Caco-2 (cell line): ENCODE measurements around the gene PRR3. TPM values are rescaled to one million over a fixed set of nuclear protein-coding genes. Genes with fewer than 3 reads are reported as not detected.

ENCODE experiments used
- BruUV-seq: library from RNA; stranded (reverse); fragments of 400-500 nt; replicated peaks from 2 replicates; lab custom pipeline; 2021; lab: Mats Ljungman, UMichigan
- CTCF ChIA-PET: fragments of 300-600 bp; sonication (Branson Sonifier 250); formaldehyde crosslinking; loops from one replicate; lab custom pipeline; 2022; ENCODE audit warnings: antibody characterized with exemption; lab: Charles Lee
- POLR2A ChIA-PET: fragments of 300-600 bp; sonication (Branson Sonifier 250); formaldehyde crosslinking; loops from one replicate; lab custom pipeline; 2022; ENCODE audit warnings: antibody characterized with exemption; lab: Charles Lee
- DNase-seq, 2 experiments: peaks; one replicate each; pipeline versions ENCODE4 v3.0.0 to v3.0.0-alpha.2; 2020 to 2022
- H3K27me3 ChIP-seq: replicated peaks from 2 replicates; pipeline ENCODE4 v1.6.0; 2011; ENCODE audit warnings: low read length; ENCODE audit not compliant: control insufficient read depth, insufficient read depth
- H3K36me3 ChIP-seq: 2 replicates; pipeline ENCODE4 v1.5.1; 2011; ENCODE audit warnings: low read length; ENCODE audit not compliant: control insufficient read depth, insufficient read depth
- H3K4me1 ChIP-seq: fragments of 250-450 bp; sonication (Bioruptor Pico); 2 replicates; pipeline ENCODE4 v1.5.1; 2020; ENCODE audit warnings: mild to moderate bottlenecking
- H3K4me3 ChIP-seq: 2 replicates; pipeline ENCODE4 v1.5.1; 2011; ENCODE audit warnings: low read depth, mild to moderate bottlenecking, control low read depth, low read length
- H3K9me3 ChIP-seq: fragments of 250-450 bp; sonication (Bioruptor Pico); 2 replicates; pipeline ENCODE4 v1.5.1; 2020; ENCODE audit warnings: mild to moderate bottlenecking, moderate library complexity
- H3K27ac Mint-ChIP-seq: one replicate; pipeline ENCODE4 v1.8.0; 2022; ENCODE audit warnings: mixed read lengths; ENCODE audit not compliant: unreplicated experiment
- H3K27me3 Mint-ChIP-seq: one replicate; pipeline ENCODE4 v1.8.0; 2022; ENCODE audit warnings: mixed read lengths; ENCODE audit not compliant: insufficient read depth, unreplicated experiment
- H3K36me3 Mint-ChIP-seq: one replicate; pipeline ENCODE4 v1.8.0; 2022; ENCODE audit warnings: mild to moderate bottlenecking, mixed read lengths; ENCODE audit not compliant: insufficient read depth, unreplicated experiment
- H3K4me1 Mint-ChIP-seq: one replicate; pipeline ENCODE4 v1.8.0; 2022; ENCODE audit warnings: low read depth, mixed read lengths; ENCODE audit not compliant: unreplicated experiment
- H3K4me3 Mint-ChIP-seq: one replicate; pipeline ENCODE4 v1.8.0; 2022; ENCODE audit warnings: mild to moderate bottlenecking, moderate library complexity, mixed read lengths; ENCODE audit not compliant: unreplicated experiment
- H3K9me3 Mint-ChIP-seq: one replicate; pipeline ENCODE4 v1.8.0; 2022; ENCODE audit warnings: mixed read lengths; ENCODE audit not compliant: unreplicated experiment
- CTCF ChIP-seq, 2 experiments: fragments of 200-600 bp in 1 of 2; IDR thresholded peaks; 1 replicate in 1 of 2; 2 replicates in 1 of 2; pipeline versions ENCODE4 v1.5.1 to v1.8.0; 2011 to 2022; ENCODE audit warnings: antibody characterized with exemption in 1 of 2, control low read depth in 1 of 2, inconsistent platforms in 1 of 2, low read depth in 1 of 2, low read length in 1 of 2, mild to moderate bottlenecking in 1 of 2, moderate library complexity in 1 of 2; ENCODE audit not compliant: insufficient read depth in 1 of 2, severe bottlenecking in 1 of 2, unreplicated experiment in 1 of 2
- intact Hi-C: fragments of 100-400 bp; cut with micrococcal nuclease; formaldehyde crosslinking; loops from one replicate; pipeline ENCODE4 v1.10.0; 2022; ENCODE audit not compliant: unreplicated experiment
- total RNA-seq: library from RNA; stranded (reverse); gene quantifications from 2 replicates; pipeline ENCODE4 v1.2.3, GENCODE V29; 2022

Gene PRR3
- total RNA-seq, 1 experiment from 2014 or later = 20.3 TPM

DNA sequence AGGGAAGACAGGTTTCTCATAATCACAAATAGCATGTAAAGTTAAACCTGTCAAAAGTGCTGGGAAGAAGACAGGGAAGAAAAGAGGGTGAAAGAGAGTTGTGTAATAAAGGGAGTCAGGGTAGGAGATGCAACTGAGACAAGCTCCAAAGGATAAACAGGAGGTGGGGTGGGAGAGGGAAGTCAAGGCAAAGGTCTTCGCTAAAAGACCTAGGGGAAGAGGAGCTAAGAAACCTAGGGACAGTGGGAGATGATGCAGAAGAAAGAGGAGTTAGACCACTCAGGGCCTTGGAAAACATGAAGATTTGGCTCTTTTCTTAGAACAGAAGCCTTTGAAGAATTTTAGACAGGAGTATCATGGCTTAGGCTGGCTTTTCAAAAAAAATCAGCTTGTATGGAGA is 7.0 kb downstream of the PRR3 start:
- Histone ChIP-seq H3K9me3 (no peaks in the 10 kb centered on the region), H3K4me1 (no peaks in the 10 kb centered on the region), H3K4me3 (no peak overlapping the region), H3K36me3 (no peaks in the 10 kb centered on the region; the same call in 1 of the 2 replicates), H3K27me3 (no peaks in the 10 kb centered on the region)
- no TSS peak for BruUV-seq
- Mint-ChIP-seq H3K9me3 (no peaks in the 10 kb centered on the region), H3K4me3 (no peak overlapping the region), H3K27me3 (no peaks in the 10 kb centered on the region), H3K36me3 (peaks cover 33% of the 10 kb centered on the region), H3K27ac (no peak overlapping the region), H3K4me1 (no peaks in the 10 kb centered on the region)
- no peak for TF ChIP-seq CTCF (IDR thresholded peaks at IDR 0.05; ENCODE audit: insufficient read depth in 1 of 2, low read depth in 1 of 2, low read length in 1 of 2, severe bottlenecking in 1 of 2, unreplicated experiment in 1 of 2)
- CTCF ChIA-PET = no interaction called here
- POLR2A ChIA-PET = no interaction called here
- no peak for DNase-seq
- intact Hi-C loops = no loop called here

DNA sequence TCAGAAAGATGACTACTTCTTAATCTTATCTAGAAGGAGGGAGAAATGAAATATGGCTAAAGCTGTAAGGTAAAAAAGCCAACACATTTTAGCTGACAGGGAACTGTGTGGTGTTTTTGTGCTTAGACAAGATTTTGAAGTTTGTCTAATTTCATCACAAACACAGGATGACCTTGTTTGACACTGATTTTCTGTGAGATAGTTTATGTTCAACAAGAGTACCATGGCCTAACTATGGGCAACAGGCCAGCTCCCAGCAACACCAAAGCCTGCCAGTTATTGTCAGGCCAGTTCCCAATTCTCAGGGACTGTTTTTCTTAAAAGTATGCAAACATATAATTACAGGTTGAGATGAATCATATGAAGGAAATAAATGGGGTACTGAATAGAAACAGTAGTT is 8.7 kb downstream of the PRR3 start:
- DNase-seq = no peak
- BruUV-seq = no TSS peak
- H3K27me3 Mint-ChIP-seq = no peaks in the 10 kb centered on the region
- H3K4me1 Mint-ChIP-seq = peaks cover 8% of the 10 kb centered on the region
- Histone ChIP-seq H3K36me3 (no peaks in the 10 kb centered on the region; the same call in 1 of the 2 replicates), H3K4me1 (peaks cover 5% of the 10 kb centered on the region; the same call in 1 of the 2 replicates), H3K27me3 (no peaks in the 10 kb centered on the region), H3K9me3 (no peaks in the 10 kb centered on the region), H3K4me3 (no peak overlapping the region)
- no peaks in the 10 kb centered on the region for H3K9me3 Mint-ChIP-seq
- no peak for TF ChIP-seq CTCF (IDR thresholded peaks at IDR 0.05; ENCODE audit: insufficient read depth in 1 of 2, low read depth in 1 of 2, low read length in 1 of 2, severe bottlenecking in 1 of 2, unreplicated experiment in 1 of 2)
- CTCF ChIA-PET = no interaction called here
- peaks cover 28% of the 10 kb centered on the region for H3K36me3 Mint-ChIP-seq
- POLR2A ChIA-PET = no interaction called here
- no peak overlapping the region for H3K27ac Mint-ChIP-seq
- intact Hi-C loops = no loop called here
- H3K4me3 Mint-ChIP-seq = no peak overlapping the region

DNA sequence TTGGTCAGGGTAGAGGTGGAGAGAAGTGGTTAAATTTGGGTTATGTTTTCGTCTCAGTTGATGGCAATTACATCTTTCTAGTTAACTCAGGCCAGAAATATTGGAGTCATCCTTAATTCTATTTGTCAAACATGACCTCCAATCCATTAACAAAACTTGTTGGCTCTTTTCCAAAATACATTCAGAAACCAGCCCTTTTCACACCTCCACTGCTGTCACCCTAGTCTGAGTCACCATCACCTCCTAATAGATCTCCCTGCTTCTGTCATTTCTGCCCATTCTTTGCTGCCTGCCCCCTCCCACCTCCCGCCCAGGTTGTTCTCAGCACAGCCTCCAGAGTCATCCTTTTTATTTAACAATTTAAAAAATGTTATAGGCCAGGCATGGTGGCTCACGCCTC is 11.2 kb downstream of the PRR3 start:
- no peak for DNase-seq
- Mint-ChIP-seq H3K4me3 (no peak overlapping the region), H3K9me3 (no peaks in the 10 kb centered on the region), H3K27ac (no peak overlapping the region), H3K27me3 (no peaks in the 10 kb centered on the region), H3K36me3 (peaks cover 26% of the 10 kb centered on the region), H3K4me1 (peaks cover 25% of the 10 kb centered on the region)
- no peak overlapping the region for H3K4me3 ChIP-seq
- no peaks in the 10 kb centered on the region for H3K36me3 ChIP-seq
- no peaks in the 10 kb centered on the region for H3K9me3 ChIP-seq
- no peak for TF ChIP-seq CTCF (IDR thresholded peaks at IDR 0.05; ENCODE audit: insufficient read depth in 1 of 2, low read depth in 1 of 2, low read length in 1 of 2, severe bottlenecking in 1 of 2, unreplicated experiment in 1 of 2)
- no TSS peak for BruUV-seq
- intact Hi-C loops = no loop called here
- H3K27me3 ChIP-seq = no peaks in the 10 kb centered on the region
- CTCF ChIA-PET = no interaction called here
- peaks cover 15% of the 10 kb centered on the region; the same call in 1 of the 2 replicates for H3K4me1 ChIP-seq
- POLR2A ChIA-PET = no interaction called here
